ENCODE data around the gene RPS2.

RPS2 gene

DNA sequence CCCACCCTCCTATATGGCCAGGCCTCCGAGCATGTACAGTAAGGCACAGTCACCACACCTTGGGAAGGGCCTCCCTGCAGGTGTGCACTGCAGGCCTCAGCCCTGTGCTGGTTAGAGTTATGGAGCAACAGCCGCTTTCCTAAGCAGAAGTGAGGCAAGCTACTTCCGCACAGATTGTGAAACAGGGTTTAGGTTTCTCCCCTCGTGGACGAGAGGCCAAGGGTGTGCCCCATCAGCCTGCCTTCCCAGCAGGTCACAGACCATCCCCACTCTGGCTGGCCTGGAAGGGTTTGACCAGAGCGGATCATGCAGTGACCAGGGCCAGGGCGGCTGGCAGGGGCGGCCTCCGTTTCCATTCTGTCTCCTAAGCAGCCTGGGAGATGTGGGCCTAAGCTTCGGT lies 26.3 kb downstream of the RPS2 start:
- H3K4me1 ChIP-seq (ENCODE audit: control insufficient read depth, insufficient read depth, low read length), result peaks cover 11% of the 10 kb centered on the region
- no peak overlapping the region for H3K4me3 ChIP-seq (ENCODE audit: low read length)
- peaks cover 7% of the 10 kb centered on the region for H3K36me3 ChIP-seq (ENCODE audit: control insufficient read depth, insufficient read depth, low read length)
- H3K27me3 ChIP-seq (ENCODE audit: control insufficient read depth, insufficient read depth, low read length), result no peaks in the 10 kb centered on the region
- no peak overlapping the region for H3K9ac ChIP-seq (ENCODE audit: low read length)
- no peak overlapping the region for H3K27ac ChIP-seq (ENCODE audit: low read depth, low read length)

GRCh38 chr16:1936945-1937479 lies 27.6 kb downstream of the RPS2 start:
- H3K4me1 ChIP-seq (ENCODE audit: control insufficient read depth, insufficient read depth, low read length), result peaks cover 3% of the 10 kb centered on the region
- H3K4me3 ChIP-seq (ENCODE audit: low read length), result no peak overlapping the region
- H3K27ac ChIP-seq (ENCODE audit: low read depth, low read length), result no peak overlapping the region
- H3K9ac ChIP-seq (ENCODE audit: low read length), result no peak overlapping the region
- peaks cover 7% of the 10 kb centered on the region for H3K36me3 ChIP-seq (ENCODE audit: control insufficient read depth, insufficient read depth, low read length)
- no peaks in the 10 kb centered on the region for H3K27me3 ChIP-seq (ENCODE audit: control insufficient read depth, insufficient read depth, low read length)

GRCh38 chr16:1933097-1933661 lies 31.4 kb downstream of the RPS2 start:
- no peaks in the 10 kb centered on the region for H3K36me3 ChIP-seq (ENCODE audit: control insufficient read depth, insufficient read depth, low read length)
- no peak overlapping the region for H3K9ac ChIP-seq (ENCODE audit: low read length)
- H3K27me3 ChIP-seq (ENCODE audit: control insufficient read depth, insufficient read depth, low read length), result no peaks in the 10 kb centered on the region
- no peak overlapping the region for H3K27ac ChIP-seq (ENCODE audit: low read depth, low read length)
- H3K4me1 ChIP-seq (ENCODE audit: control insufficient read depth, insufficient read depth, low read length), result no peaks in the 10 kb centered on the region
- H3K4me3 ChIP-seq (ENCODE audit: low read length), result no peak overlapping the region

- no peak overlapping the region for H3K9ac ChIP-seq (ENCODE audit: low read length)
- H3K4me1 ChIP-seq (ENCODE audit: control insufficient read depth, insufficient read depth, low read length), result no peaks in the 10 kb centered on the region
- no peak overlapping the region for H3K4me3 ChIP-seq (ENCODE audit: low read length)
- no peaks in the 10 kb centered on the region for H3K36me3 ChIP-seq (ENCODE audit: control insufficient read depth, insufficient read depth, low read length)
- no peak overlapping the region for H3K27ac ChIP-seq (ENCODE audit: low read depth, low read length)
- H3K27me3 ChIP-seq (ENCODE audit: control insufficient read depth, insufficient read depth, low read length), result no peaks in the 10 kb centered on the region
Measured at GRCh38 chr16:1932050-1933028, 32.3 kb downstream of the RPS2 start.

DNA sequence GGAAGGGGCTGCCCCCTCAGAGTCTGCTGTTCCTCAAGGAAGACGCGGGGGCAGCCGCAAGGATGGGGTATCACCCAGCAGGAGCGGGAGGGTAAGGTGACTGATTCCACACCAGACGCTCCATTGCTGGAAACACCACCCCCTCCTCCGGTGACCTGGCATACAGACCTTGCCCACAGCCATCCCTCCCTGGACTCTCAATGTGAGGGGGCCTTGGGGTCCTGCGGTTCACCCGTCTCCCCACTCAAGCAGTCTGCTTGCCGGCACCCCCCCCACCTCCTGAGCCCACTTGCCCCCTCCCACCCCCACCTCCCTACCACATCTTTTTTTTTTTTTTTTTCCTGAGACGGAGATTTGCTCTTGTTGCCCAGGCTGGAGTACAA lies 34.3 kb downstream of the RPS2 start:
- Histone ChIP-seq H3K27me3 (ENCODE audit: control insufficient read depth, insufficient read depth, low read length) (no peaks in the 10 kb centered on the region), H3K27ac (ENCODE audit: low read depth, low read length) (no peak overlapping the region), H3K4me1 (ENCODE audit: control insufficient read depth, insufficient read depth, low read length) (no peaks in the 10 kb centered on the region), H3K9ac (ENCODE audit: low read length) (no peak overlapping the region), H3K4me3 (ENCODE audit: low read length) (no peak overlapping the region), H3K36me3 (ENCODE audit: control insufficient read depth, insufficient read depth, low read length) (no peaks in the 10 kb centered on the region)

GRCh38 chr16:1929578-1930337 lies 34.9 kb downstream of the RPS2 start:
- no peaks in the 10 kb centered on the region for H3K4me1 ChIP-seq (ENCODE audit: control insufficient read depth, insufficient read depth, low read length)
- H3K27ac ChIP-seq (ENCODE audit: low read depth, low read length), result peak overlapping the region; percentile 89
- no peak overlapping the region for H3K9ac ChIP-seq (ENCODE audit: low read length)
- no peaks in the 10 kb centered on the region for H3K27me3 ChIP-seq (ENCODE audit: control insufficient read depth, insufficient read depth, low read length)
- H3K36me3 ChIP-seq (ENCODE audit: control insufficient read depth, insufficient read depth, low read length), result no peaks in the 10 kb centered on the region
- H3K4me3 ChIP-seq (ENCODE audit: low read length), result peak overlapping the region; percentile 60

GRCh38 chr16:1929105-1929504 lies 35.5 kb downstream of the RPS2 start:
- Histone ChIP-seq H3K9ac (ENCODE audit: low read length) (no peak overlapping the region), H3K4me1 (ENCODE audit: control insufficient read depth, insufficient read depth, low read length) (no peaks in the 10 kb centered on the region), H3K36me3 (ENCODE audit: control insufficient read depth, insufficient read depth, low read length) (no peaks in the 10 kb centered on the region), H3K27me3 (ENCODE audit: control insufficient read depth, insufficient read depth, low read length) (no peaks in the 10 kb centered on the region), H3K27ac (ENCODE audit: low read depth, low read length) (peak overlapping the region; percentile 89), H3K4me3 (ENCODE audit: low read length) (peak overlapping the region; percentile 60)

DNA sequence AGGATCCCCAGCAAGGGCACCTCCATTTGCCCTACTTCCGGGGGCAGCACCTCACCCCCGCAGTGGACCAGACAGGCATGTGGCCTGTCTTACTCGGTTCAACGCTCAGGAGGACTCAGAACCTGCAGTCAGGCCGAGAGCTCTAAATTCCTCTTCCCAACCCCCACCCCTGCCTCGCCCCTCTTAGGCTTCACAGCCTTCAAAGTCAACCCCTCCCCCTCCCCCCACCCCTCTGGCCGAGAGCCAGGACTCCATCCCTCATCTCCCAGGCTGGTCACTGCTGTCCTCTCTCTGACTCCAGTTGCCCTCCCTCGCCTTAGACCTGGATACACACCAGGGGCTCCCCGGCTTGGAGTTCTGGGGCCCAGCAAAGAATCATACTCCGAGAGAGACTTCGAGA lies 38.4 kb downstream of the RPS2 start:
- H3K4me1 ChIP-seq (ENCODE audit: control insufficient read depth, insufficient read depth, low read length), result no peaks in the 10 kb centered on the region
- H3K9ac ChIP-seq (ENCODE audit: low read length), result no peak overlapping the region
- H3K27ac ChIP-seq (ENCODE audit: low read depth, low read length), result no peak overlapping the region
- no peaks in the 10 kb centered on the region for H3K36me3 ChIP-seq (ENCODE audit: control insufficient read depth, insufficient read depth, low read length)
- H3K4me3 ChIP-seq (ENCODE audit: low read length), result no peak overlapping the region
- H3K27me3 ChIP-seq (ENCODE audit: control insufficient read depth, insufficient read depth, low read length), result no peaks in the 10 kb centered on the region

GRCh38 chr16:1924095-1924494 lies 40.5 kb downstream of the RPS2 start:
- peaks cover 8% of the 10 kb centered on the region for H3K27me3 ChIP-seq (ENCODE audit: control insufficient read depth, insufficient read depth, low read length)
- H3K27ac ChIP-seq (ENCODE audit: low read depth, low read length), result no peak overlapping the region

DNA sequence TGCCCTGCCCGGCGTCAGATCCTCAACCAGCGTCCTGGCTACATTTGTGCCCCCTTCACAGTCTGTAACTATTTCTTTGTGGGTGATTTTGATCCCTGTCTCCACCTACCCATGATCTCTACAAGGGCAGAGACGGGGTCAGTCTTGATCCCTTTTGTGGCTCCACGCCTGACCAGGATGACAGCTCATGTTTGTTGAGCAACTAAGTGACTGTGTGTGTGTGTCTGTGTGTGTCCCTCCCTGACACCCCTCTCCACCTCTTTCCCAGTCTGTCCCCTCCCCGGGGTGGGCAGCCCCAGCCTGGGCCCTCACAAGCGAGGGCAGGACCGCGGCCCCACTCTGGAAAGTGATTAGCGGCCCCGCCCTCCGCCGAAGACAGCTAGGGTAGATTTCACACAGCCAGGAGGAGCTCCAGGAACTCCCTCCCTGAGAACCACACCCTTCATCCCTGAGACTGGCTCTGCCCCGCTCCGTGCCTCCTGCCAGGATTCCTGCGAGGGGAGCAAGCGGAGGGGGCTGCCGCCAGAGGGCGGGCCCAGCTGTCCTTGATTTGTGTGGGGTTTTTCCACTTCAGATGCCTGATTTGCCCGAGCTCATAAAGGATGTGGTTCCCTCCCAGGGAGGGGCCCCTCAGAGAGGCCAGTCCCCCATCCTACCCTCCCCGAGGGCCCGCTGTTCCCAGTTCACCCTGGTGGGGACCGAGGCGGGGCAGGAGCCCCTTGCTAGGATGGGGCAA lies 41.2 kb downstream of the RPS2 start:
- H3K27me3 ChIP-seq (ENCODE audit: control insufficient read depth, insufficient read depth, low read length), result peaks cover 14% of the 10 kb centered on the region
- H3K4me1 ChIP-seq (ENCODE audit: control insufficient read depth, insufficient read depth, low read length), result no peaks in the 10 kb centered on the region
- no peaks in the 10 kb centered on the region for H3K36me3 ChIP-seq (ENCODE audit: control insufficient read depth, insufficient read depth, low read length)
- H3K4me3 ChIP-seq (ENCODE audit: low read length), result no peak overlapping the region
- H3K9ac ChIP-seq (ENCODE audit: low read length), result no peak overlapping the region
- no peak overlapping the region for H3K27ac ChIP-seq (ENCODE audit: low read depth, low read length)

More at GRCh38 chr16:1924095-1924494, 40.5 kb downstream of the RPS2 start:
- H3K4me3 ChIP-seq (ENCODE audit: low read length), result no peak overlapping the region
- H3K36me3 ChIP-seq (ENCODE audit: control insufficient read depth, insufficient read depth, low read length), result no peaks in the 10 kb centered on the region
- H3K4me1 ChIP-seq (ENCODE audit: control insufficient read depth, insufficient read depth, low read length), result no peaks in the 10 kb centered on the region
- H3K9ac ChIP-seq (ENCODE audit: low read length), result no peak overlapping the region

- H3K27ac ChIP-seq (ENCODE audit: low read depth, low read length), result no peak overlapping the region
- peaks cover 20% of the 10 kb centered on the region for H3K27me3 ChIP-seq (ENCODE audit: control insufficient read depth, insufficient read depth, low read length)
- H3K4me1 ChIP-seq (ENCODE audit: control insufficient read depth, insufficient read depth, low read length), result no peaks in the 10 kb centered on the region
- H3K4me3 ChIP-seq (ENCODE audit: low read length), result no peak overlapping the region
- no peaks in the 10 kb centered on the region for H3K36me3 ChIP-seq (ENCODE audit: control insufficient read depth, insufficient read depth, low read length)
- no peak overlapping the region for H3K9ac ChIP-seq (ENCODE audit: low read length)
Measured at GRCh38 chr16:1922357-1922756, 42.3 kb downstream of the RPS2 start.
